Activated CD4-positive, alpha-beta T cell treated with anti-CD3 and anti-CD28 coated beads for 24 hours (primary cell): Measurements from ENCODE around the gene ART5.
"Not testable (repeated sequence)": the region's sequence is repeated elsewhere in the genome, so short reads cannot be mapped to it uniquely, and the experiment has no call there.

ENCODE experiments used
- DNase-seq, 2 donors: peaks; one replicate each; pipeline ENCODE4 v3.0.0-alpha.2; 2020; ENCODE audit warnings: low read depth in 2 of 2

The ART5 gene

DNA sequence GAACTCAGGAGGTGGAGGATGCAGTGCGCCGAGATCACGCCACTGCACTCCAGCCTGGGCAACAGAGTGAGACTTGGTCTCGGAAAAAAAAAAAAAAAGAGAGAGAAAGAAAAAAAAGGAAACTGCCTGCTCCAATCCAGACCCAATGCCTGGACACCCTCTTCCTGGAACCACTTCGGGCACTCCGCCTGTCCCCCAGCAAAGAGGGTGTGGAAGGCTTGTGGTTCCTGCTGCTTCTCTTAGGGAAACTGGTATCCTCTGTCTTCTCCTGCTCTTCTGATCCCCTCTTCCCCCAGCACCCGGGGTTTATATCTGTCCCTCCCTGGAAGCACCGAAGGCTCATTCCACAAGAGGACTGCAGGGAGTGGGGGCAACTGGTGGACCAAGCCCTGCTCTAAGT, 16.5 kb upstream of the ART5 start:
- DNase-seq, result no peak

DNA sequence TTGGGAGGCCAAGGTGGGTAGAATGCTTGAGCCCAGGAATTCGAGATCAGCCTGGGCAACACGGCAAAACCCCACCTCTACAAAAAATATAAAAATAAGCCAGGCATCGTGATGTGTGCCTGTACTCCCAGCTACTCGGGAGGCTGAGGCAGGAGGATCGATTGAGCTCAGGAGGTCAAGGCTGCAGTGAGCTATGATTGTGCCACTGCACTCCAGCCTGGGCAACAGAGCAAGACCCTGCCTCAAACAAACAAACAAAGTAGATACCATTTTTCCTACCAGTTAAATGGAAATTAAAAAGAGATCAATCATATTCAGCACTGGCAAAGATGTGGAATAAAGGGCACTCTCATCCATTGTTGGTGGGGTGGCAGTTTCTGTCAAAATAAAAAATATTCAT, 15.5 kb upstream of the ART5 start:
- DNase-seq, result not testable (repeated sequence)

DNA sequence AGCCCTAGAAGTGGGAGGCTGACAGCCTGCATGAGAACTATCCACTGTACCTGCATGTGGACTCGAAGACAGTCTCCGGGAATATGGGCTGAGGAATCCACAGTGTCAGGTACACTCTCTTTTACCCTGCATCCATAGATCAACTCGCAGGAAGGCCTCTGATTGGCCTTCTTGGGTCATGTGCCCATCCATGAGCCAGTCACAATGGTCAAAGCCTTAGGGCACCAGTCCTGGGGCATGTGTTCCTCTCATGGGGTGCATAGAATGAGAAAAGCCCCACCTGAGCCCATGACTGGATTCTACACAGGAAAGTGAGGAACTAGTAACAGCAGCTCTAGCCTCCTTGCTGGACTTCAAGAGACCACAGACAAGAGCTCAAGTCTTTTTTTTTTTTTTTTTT, 13.8 kb upstream of the ART5 start:
- no peak for DNase-seq

DNA sequence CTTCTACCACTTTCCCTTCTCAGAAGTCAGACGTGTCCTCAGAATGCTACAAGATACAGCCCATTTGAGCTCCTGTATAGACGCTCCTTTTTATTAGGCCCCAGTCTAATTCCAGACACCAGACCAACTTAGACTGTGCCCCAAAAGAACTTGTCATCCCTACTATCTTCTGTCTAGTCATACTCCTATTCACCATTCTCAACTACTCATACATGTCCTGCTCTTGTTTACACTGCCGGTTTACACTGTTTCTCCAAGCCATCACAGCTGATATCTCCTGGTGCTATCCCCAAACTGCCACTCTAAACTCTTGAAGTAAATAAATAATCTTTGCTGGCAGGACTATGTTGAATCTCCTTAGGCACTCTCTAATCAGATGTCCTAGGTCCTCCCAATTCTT, 10.7 kb upstream of the ART5 start:
- DNase-seq, result not testable (repeated sequence)

DNA sequence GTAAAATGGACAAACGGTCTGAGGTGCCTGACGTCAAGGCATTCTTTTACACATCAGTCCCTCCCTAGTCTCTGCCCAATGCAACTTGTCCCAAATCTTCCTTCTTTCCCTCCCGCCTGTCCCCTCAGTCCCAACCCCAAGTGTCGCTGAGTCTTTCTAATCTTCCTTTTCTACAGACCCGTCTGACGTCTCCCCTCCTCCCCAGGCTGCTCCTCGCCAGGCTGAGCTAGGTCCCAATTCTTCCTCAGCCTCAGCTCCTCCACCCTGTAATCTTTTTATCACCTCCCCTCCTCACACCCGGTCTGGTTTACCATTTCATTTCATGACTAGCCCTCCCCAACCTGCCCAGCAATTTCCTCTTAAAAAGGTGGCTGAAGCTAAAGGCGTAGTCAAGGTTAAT, 7.6 kb upstream of the ART5 start:
- DNase-seq, result not testable (repeated sequence)

DNA sequence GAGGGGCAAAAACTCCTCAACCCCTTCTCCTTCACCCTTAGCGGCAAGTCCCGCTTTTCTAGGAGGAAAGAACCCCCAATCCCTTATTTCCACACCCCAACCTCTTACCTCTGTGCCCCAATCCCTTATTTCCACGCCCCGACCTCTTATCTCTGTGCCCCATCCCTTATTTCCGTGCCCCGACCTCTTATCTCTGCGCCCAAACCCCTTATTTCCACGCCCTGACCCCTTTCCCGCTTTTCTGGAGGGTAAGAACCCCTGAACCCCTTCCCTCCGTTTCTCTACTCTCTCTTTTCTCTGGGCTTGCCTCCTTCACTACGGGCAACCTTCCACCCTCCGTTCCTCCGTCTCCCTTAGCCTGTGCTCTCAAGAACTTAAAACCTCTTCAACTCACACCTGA, 7.1 kb upstream of the ART5 start:
- DNase-seq, result not testable (repeated sequence)

DNA sequence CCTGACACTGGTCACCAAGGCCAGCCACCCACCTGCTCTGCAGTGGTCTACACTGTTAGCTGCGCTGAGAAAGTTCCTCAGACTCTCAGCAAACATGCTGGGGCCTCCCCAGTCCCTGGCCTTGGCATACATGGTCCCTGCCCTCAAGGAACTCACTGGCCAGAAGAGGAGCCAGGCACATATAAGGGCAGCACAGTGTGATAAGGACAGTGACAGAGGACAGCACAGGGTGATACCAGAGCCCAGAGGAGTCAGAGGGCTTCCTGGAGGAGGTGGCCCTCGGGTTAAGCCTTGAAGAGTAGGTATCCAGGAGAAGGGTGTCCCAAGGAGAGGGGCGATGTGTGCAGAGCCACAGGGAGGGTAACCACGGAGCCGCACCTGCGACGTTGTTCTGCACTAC, 3.8 kb upstream of the ART5 start:
- no peak for DNase-seq

DNA sequence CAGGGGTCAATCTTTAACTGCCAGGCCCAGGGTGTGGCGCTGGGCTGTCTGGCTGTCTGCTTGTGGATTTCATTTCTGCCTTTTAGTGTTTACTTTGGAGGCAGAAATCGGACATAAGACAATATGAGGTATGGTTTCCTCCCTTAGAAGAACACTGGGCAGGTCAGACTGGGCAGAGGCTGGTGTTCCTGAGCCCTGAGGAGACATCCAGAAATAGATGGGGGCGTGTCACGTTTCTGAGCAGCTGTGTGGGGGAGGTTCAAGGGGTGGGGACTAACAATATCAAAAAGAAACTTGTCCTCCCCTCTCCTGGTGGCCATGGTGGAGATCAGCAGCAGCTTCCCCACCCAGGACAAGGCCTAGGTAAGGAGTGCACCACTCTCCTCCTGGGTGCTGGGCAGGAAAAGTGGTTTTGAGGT, 3.0 kb upstream of the ART5 start, which contains the start of gene ART1:
TSS of gene ART1 (plus strand) at position 312 of the 419 bp plus-strand sequence. CDS start 14,086 bp downstream, outside the sequence.
- no peak for DNase-seq

DNA sequence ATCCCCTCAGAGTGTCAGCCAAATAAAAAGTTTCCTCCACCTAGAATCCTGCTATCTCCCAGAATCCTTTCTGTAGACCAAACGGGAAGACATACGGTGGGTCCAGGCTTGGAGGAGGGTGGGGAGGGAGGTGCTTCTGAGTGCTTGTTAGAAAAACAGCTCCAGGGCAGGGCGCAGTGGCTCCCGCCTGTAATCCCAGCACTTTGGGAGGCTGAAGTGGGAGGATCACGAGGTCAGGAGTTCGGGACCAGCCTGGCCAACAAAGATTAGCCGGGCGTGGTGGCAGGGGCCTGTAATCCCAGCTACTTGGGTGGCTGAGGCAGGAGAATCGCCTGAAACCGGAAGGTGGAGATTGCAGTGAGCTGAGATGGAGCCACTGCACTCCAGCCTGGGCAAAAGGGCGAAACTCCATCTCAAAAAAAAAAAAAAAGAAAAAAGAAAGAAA, 1.3 kb upstream of the ART5 start:
- not testable (repeated sequence) for DNase-seq

DNA sequence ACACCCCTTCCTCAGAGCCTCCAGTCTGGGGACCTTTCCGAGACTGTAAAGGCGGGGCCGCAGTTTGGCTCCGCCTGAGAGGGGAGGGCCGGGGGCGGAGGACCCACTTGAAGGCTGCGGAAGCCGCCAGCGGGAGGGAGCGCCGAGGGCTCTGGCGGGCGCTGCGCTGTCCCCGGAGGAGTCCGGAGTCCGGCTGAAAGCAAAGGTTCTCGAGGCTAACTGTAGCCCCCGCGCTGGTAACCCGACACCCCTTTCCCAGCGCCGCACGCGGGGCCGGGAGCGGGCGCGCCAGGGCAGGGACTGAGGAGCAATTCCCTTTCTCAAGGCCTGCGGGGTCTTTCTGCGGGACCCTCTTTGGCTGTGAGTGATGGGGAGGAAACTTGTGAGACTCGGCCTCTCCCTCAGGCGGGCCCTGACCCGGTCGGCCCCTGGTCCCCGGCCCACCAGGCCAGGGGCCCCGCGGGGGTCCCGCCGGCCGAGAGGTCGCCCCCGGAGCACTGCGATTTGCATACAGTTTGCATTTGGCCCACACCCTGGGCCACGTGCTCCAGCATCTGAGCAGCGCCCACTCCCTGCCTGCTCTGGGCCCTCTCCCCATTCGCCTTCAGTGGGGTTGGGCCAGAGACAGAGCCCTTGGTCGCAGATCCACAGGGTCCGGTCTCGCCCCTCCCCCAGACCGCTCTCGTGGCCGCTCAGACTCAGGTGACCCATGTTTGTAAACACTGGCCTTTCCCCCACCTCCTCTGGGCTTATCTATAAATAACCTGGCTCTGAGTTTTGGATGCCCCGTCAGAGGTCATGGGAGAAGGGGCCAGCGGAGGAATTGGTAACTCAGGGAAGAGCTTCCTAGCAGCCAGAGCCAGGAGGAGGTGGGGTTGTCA, 519 bp upstream of the ART5 start:
- peak; percentile 43 to 59 for DNase-seq

DNA sequence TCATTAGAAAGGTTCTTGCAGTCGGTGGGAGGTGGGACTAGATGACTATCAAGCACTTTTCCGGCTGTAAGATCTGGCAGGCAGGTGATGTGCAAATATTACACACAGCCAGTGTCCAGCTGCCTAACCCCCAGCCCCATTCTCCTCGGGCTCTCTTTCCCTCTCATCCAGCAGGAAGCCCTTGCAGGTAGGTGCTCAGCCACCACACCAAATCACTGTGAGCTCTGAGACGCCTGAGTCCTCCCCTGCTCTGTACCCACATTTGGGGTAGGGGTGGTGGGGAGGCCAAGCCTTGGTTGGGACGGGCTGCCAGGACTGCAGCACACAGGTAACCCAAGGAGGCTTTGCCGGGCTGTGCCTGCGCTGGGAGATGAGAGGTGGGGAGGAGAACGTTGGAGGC, 601 bp downstream of the ART5 start:
- DNase-seq, result no peak

DNA sequence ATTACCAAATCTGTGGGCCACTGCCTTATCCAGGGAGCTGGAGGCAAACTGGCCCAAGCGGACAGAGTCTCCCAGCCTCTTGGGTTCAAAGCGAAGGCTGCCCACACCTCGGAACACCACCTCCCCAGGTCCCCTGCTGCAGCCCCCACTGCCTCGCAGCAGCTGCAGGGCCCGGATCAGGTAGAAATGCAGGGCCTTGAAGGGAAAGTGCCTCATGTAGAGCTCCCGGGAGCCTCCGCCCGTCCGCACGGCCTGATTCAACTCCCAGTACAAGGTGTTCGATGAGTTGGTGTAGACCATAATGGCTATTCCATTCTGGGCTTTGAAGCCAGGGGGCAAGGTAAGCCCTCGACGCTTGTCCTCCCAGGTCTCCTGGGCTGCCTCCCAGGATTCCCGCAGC, 2.0 kb downstream of the ART5 start:
- DNase-seq, result no peak

DNA sequence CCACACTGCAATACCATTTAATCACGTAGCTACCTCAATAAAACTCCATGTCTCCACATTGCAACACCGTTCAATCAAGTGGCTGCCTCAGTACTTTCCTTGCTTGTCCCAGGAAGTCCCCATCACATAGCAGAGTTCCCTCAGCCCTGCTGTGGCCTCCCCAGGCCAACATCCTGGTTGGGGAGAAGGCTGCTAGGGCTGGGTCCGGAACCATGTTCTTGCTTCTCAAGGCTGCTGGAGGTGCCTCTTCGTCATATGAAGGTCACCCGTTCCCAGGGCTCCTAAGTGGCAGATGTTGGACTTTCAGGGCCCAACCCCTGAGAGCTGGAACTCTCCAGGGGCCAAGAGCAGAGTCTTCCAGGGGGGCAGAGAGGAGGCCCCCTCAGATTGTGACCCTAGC, 3.3 kb downstream of the ART5 start:
- no peak for DNase-seq

DNA sequence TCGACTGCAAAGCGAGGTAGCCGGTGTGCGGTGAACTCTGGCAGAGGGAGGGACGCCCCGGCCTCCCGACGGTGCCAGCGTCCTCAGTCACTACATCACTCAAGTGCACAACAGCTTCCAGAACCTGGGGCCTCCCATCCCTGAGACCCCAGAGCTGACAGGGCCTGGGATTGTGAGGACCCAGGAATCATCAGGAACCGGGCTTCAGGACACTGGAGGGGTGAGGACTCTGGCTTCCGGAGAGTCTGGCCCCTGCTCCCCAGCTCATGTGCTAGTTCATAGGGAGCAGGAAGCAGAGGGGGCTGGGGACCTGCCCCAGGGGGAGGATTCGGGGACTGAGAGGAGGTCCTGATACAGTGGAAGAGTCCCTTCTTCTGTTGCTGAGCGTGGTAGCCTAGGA, 4.6 kb downstream of the ART5 start:
- DNase-seq, result no peak

DNA sequence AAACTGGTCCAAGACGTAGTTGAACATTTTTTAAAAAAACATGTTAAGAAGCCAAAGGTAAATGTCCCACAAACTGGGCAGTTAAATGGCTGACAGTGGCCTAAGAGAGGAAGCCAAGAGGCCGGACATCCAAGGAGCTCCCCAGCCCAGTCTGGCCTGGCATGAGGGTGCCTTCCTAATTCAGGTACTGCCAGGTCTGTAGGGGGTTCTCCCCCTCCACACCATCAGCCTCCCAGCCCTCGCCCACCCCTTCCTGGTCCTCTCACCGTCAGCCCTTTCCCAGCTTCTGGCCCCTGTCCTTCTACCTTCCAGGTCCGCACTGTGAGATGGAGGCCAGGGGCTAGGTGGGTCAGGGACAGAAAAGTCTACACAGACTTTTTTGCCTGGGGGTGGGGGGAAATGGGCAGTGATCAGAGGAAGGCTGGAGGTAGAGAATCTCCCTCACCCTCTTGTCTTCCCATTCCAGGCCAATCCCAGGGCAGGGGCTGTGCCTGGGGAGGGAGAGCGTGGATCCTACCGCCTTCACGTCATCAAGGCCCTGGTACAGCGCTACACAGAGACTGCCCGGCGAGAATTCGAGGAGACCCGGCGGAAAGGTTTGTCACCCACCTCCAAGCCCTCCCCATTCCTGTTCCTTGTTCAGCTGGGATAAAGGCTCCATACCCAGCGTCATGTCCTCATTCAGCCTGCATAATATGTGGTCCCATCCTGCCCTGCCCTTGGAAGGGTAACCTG, 6.0 kb downstream of the ART5 start:
- DNase-seq, result no peak

DNA sequence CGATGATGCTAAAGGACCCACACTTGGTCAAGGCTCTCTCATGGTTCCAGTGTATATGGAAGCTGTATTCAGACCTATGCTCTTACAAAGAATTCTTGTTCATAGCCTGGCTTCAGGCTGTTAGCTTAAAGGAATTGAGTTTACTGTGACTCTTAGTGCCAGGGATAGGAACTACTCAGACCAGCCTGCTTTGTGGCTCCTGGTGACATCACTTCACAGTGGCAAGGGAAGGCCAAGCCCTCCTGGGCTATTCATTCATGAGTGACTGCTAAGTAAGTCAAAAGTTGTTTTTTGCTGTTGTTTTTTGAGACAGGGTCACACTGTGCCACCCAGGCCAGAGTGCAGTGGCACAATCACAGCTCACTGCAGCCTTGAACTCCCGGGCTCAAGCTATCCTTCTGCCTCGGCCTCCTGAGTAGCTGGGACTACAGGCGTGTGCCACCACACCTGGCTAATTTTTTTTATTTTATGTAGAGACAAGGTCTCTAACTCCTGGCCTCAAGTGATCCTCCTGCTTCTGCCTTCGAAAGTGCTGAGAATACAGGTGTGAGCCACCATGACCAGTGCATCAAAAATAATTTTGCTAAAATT, 9.6 kb downstream of the ART5 start:
- DNase-seq, result no peak

DNA sequence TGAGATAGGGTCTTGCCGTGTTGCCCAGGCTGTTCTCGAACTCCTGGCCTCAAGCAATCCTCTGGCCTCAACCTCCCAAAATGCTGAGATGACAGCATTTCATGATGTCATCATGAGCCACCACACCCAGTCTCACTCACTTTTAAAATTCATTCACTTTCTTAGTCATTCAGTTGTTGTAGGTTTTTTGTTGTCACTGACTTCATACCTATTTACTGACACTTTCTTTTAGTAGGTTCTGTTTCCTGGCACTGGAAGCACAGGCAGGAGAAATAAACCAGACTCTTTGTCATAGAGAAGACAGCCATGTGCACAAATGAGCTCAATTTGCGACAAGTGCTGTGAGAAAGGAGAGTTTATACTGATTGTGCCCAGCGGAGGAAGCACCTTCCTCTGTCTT, 10.5 kb downstream of the ART5 start:
- no peak for DNase-seq

DNA sequence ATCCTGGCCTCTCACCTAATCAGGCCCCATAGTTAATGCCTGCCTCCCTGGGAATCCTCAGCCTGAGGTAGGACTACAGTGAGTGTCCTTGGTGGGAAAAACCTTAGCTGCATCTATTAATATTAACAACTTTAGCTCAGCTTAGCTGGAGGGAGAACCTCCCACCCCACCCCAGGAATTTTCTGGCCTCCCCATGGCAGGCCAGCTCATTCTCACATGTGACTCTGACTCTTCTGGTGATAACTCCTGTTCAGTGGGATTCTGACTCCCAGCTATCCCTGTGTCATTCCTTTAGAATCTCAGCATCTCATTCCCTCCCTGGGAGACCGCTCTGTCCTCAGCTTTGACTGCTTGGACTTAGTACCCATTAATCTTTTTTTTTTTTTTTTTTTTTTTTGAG, 14.5 kb downstream of the ART5 start:
- no peak for DNase-seq

DNA sequence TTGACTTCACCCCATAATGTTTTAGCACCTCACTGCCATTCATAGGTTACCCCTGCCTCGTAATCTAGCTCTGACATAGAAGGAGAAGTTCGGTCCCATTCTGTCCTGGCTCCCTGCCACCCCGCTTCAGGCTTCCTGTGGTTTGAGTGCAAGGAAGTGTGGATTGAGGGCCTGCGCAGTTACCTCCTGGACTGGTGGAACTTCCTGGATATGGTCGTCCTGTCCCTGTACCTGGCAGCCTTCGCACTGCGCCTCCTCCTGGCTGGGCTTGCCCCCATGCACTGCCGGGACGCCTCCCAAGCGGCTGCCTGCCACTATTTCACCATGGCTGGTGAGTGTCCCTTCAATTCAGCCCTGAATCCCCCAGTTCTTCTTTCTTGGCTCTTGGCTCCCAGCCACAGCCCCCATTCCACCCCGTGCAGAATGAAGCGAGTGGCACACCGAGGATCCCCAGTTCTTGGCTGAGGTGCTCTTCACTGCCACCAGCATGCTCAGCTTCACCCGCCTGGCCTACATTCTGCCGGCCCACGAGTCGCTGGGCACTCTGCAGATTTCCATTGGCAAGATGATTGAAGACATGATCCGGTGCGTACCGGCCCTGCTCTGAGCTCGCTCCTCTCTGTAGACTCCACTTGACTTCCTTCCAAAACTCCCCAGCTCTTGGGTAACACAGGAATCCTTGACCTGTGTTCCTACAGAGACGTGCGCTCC, 15.4 kb downstream of the ART5 start:
- DNase-seq, result no peak

DNA sequence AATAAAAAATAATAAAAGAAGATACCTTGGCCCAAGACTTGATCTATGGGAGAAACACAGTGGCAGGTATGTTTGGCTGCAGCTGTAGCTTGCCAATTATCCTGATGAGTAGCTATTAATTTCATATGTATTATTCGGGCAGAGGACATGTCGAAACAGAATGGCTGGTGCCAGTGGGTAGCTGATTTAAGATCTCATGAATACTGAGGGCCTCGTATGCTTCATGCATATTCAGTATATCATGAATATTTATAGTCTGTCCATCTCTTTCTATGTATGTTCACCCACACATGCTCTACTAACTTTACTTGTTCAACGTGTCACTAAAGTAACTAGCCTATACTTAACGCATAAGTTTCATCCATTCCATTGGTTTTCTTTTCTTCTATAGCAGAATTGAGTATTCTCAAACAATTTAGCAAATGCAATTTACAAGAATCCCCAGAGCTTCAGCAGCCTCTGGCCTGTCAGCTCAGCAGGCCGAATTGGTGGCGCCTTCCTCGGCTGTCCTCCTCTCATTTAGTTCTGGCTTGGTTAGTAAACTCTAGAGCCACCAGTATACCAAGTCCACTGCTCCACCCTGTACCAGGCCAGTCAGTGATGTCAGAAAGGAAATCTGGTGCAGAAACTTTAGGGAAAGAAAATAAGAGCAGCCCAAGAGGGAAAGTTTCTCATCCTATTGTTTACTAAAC, 17.9 kb downstream of the ART5 start:
- no peak for DNase-seq

DNA sequence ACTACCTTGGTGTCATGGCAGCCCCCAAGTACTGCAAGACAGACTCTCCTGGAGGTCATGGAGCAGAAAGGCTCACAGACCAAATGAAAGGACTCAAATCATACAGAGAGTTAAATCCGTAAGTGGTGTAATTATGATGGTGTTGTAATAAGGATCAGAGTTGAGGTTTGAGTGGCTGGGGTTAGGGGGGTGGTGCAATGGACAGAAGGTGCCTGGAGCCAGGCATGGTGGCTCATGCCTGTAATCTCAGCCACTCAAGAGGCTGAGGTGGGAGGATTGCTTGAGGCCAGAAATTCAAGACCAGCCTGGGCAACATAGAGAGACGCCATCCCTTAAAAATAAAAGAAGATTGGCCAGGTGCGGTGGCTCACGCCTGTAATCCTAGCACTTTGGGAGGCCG, 18.7 kb downstream of the ART5 start:
- no peak for DNase-seq
